ENCODE measurements around the gene LMF2. TPM values are rescaled to one million over a fixed set of nuclear protein-coding genes. Genes with fewer than 3 reads are reported as not detected.

Gene LMF2
- polyA plus RNA-seq, 1 donor (not counting 4 experiments of a cell fraction or from before 2014, with no cell fraction given) = 13.2 TPM

DNA sequence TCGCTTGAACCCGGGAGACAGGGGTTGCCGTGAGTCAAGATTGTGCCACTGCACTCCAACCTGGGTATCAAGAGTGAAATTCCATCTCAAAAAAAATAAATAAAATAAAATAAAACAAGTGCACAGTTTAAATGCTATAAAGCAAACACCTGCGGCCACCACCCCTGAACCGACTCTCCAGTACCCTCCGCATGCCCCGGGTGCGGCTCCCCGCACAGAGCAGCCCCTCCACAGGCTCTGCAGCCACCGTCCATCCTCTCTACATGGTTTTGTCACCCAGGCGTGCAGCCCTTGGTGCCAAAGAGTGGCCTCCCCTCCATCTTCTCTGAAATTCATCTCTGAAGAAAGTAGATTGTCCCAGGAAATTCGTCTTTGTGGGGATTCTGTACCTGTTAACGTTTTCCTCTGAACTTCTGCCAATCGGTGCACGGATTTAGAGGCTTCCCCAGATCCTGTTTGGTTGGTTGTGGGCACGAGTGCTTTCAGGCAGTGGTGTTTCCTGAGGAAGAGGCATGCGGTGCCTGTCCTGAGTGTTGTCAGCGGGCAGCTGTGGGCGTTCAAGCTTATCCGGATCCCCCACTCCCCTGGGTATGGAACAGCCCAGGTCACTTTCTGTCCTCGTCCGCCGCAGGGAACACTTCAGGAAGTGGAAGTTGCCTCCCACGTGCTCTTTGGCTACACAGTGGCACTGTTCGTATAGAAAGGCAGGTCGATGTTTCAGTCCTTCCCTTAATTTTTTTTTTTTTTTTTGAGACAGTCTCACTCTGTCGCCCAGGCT, 16.8 kb downstream of the LMF2 start:
- Histone ChIP-seq H4K20me1 (ENCODE audit: control insufficient read depth, extremely low read depth, insufficient read depth, low read length) (peaks cover under 1% of the 10 kb centered on the region), H3K9me1 (ENCODE audit: control insufficient read depth, extremely low read depth, insufficient read depth, low read length) (no peaks in the 10 kb centered on the region), H3K27ac (ENCODE audit: control insufficient read depth, insufficient read depth, low read length) (no peak overlapping the region), H3K4me1 (ENCODE audit: control insufficient read depth, extremely low read depth, insufficient read depth, low read length) (no peaks in the 10 kb centered on the region), H3K4me2 (ENCODE audit: control insufficient read depth, extremely low read depth, insufficient read depth, low read depth, low read length) (no peak overlapping the region), H3K4me3 (ENCODE audit: control insufficient read depth in 2 of 3, extremely low read depth in 1 of 3, insufficient read depth in 2 of 3, low read depth in 1 of 3, low read length in 3 of 3) (no peak overlapping the region), H2AFZ (ENCODE audit: control insufficient read depth, low read length) (no peak overlapping the region), H3K27me3 (ENCODE audit: control insufficient read depth, extremely low read depth, insufficient read depth, low read length) (peaks cover 8% of the 10 kb centered on the region), H3K36me3 (ENCODE audit: control insufficient read depth in 2 of 2, extremely low read depth in 1 of 2, insufficient read depth in 2 of 2, low read length in 2 of 2) (no peaks in the 10 kb centered on the region), H3K9ac (ENCODE audit: control insufficient read depth, extremely low read depth, insufficient read depth, low read length) (no peak overlapping the region), H3K9me3 (ENCODE audit: control insufficient read depth, low read depth, low read length) (no peaks in the 10 kb centered on the region), H3K79me2 (ENCODE audit: control insufficient read depth, insufficient read depth, low read length) (no peaks in the 10 kb centered on the region)
- FAIRE-seq (no peak), DNase-seq (ENCODE audit: low read depth, low spot score) (no peak)
- TF ChIP-seq EZH2 (IDR thresholded peaks at IDR 0.05; ENCODE audit: low read length) = no peak
- TF ChIP-seq, protein P1, sequence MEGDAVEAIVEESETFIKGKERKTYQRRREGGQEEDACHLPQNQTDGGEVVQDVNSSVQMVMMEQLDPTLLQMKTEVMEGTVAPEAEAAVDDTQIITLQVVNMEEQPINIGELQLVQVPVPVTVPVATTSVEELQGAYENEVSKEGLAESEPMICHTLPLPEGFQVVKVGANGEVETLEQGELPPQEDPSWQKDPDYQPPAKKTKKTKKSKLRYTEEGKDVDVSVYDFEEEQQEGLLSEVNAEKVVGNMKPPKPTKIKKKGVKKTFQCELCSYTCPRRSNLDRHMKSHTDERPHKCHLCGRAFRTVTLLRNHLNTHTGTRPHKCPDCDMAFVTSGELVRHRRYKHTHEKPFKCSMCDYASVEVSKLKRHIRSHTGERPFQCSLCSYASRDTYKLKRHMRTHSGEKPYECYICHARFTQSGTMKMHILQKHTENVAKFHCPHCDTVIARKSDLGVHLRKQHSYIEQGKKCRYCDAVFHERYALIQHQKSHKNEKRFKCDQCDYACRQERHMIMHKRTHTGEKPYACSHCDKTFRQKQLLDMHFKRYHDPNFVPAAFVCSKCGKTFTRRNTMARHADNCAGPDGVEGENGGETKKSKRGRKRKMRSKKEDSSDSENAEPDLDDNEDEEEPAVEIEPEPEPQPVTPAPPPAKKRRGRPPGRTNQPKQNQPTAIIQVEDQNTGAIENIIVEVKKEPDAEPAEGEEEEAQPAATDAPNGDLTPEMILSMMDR (optimal IDR thresholded peaks at IDR 0.05 in 1 of 3, IDR thresholded peaks at IDR 0.05 in 1 of 3, conservative IDR thresholded peaks at IDR 0.05 in 1 of 3; ENCODE audit: extremely low read depth in 1 of 3, insufficient read depth in 2 of 3, low read length in 3 of 3) = no peak
- dilution Hi-C loops (cut with MboI; ENCODE audit: extremely low pct_ligation_motif_present, low sequenced_read_pairs) = no loop called here

DNA sequence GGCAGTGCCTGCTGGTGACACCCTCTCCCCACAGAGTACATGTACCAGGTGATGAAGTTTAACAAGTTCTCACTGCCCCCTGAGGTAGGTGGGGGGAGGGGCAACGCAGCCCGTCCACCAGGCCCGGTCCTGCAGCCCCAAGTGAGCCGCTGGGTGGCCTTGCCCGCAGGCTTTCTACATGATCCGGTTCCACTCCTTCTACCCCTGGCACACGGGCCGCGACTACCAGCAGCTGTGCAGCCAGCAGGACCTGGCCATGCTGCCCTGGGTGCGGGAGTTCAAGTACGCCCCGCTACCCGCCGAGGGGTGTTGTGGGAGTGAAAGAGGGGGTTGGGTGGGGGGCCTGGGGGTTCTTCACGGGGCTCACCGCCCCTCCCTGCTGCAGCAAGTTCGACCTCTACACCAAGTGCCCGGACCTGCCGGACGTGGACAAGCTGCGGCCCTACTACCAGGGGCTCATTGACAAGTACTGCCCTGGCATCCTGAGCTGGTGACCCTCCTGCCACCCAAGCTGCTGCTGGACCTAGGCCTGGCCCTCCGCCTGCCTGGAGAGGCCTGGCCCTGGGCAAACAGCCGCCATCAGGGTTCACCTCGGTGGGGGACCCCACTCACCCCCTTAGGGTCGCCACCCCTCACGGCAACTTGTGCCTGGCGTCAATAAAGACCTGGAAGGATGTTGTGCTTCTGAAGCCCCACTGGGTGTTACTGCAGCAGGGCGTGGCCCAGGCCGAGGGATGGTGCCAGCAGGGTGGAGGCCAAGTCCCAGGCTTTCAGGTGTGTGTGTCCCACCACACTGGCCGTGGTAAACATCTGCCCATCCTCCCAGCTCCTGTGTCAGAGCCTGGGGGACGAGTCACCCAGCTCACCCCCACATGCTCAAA, 17.9 kb downstream of the LMF2 start:
- Histone ChIP-seq H3K36me3 (ENCODE audit: control insufficient read depth in 2 of 2, extremely low read depth in 1 of 2, insufficient read depth in 2 of 2, low read length in 2 of 2) (no peaks in the 10 kb centered on the region), H2AFZ (ENCODE audit: control insufficient read depth, low read length) (no peak overlapping the region), H3K9me3 (ENCODE audit: control insufficient read depth, low read depth, low read length) (no peaks in the 10 kb centered on the region), H3K4me2 (ENCODE audit: control insufficient read depth, extremely low read depth, insufficient read depth, low read depth, low read length) (no peak overlapping the region), H3K4me1 (ENCODE audit: control insufficient read depth, extremely low read depth, insufficient read depth, low read length) (no peaks in the 10 kb centered on the region), H4K20me1 (ENCODE audit: control insufficient read depth, extremely low read depth, insufficient read depth, low read length) (peaks cover 3% of the 10 kb centered on the region), H3K9ac (ENCODE audit: control insufficient read depth, extremely low read depth, insufficient read depth, low read length) (no peak overlapping the region), H3K27me3 (ENCODE audit: control insufficient read depth, extremely low read depth, insufficient read depth, low read length) (peaks cover 8% of the 10 kb centered on the region), H3K4me3 (ENCODE audit: control insufficient read depth in 2 of 3, extremely low read depth in 1 of 3, insufficient read depth in 2 of 3, low read depth in 1 of 3, low read length in 3 of 3) (no peak overlapping the region), H3K9me1 (ENCODE audit: control insufficient read depth, extremely low read depth, insufficient read depth, low read length) (no peaks in the 10 kb centered on the region), H3K27ac (ENCODE audit: control insufficient read depth, insufficient read depth, low read length) (no peak overlapping the region), H3K79me2 (ENCODE audit: control insufficient read depth, insufficient read depth, low read length) (no peaks in the 10 kb centered on the region)
- TF ChIP-seq, protein P1 (optimal IDR thresholded peaks at IDR 0.05 in 1 of 3, IDR thresholded peaks at IDR 0.05 in 1 of 3, conservative IDR thresholded peaks at IDR 0.05 in 1 of 3; ENCODE audit: extremely low read depth in 1 of 3, insufficient read depth in 2 of 3, low read length in 3 of 3) = no peak
- TF ChIP-seq EZH2 (IDR thresholded peaks at IDR 0.05; ENCODE audit: low read length) = no peak
- FAIRE-seq = no peak
- dilution Hi-C loops (cut with MboI; ENCODE audit: extremely low pct_ligation_motif_present, low sequenced_read_pairs) = no loop called here
- DNase-seq (ENCODE audit: low read depth, low spot score) = no peak

Measured in keratinocyte (primary cell).